Liver (tissue), 9 donors: ENCODE measurements around the gene GBA3. TPM values are rescaled to one million over a fixed set of nuclear protein-coding genes. Genes with fewer than 3 reads are reported as not detected.

Experiments used
- DNase-seq: peaks from one replicate; pipeline ENCODE4 v3.0.0-alpha.2; 2017; ENCODE audit warnings: low spot score
- H3K27ac ChIP-seq, 2 donors: one replicate each; pipeline ENCODE4 v1.7.0; 2013; ENCODE audit warnings: inconsistent platforms in 2 of 2, low read length in 2 of 2, control low read depth in 1 of 2, low read depth in 1 of 2, mild to moderate bottlenecking in 1 of 2
- H3K27me3 ChIP-seq, 4 donors: one replicate each; pipeline versions ENCODE4 v1.6.1 to v1.7.0; 2013; ENCODE audit warnings: low read length in 3 of 4, inconsistent platforms in 1 of 4, mild to moderate bottlenecking in 1 of 4, moderate library complexity in 1 of 4; ENCODE audit not compliant: control insufficient read depth in 4 of 4, insufficient read depth in 4 of 4
- H3K36me3 ChIP-seq, 4 donors: one replicate each; pipeline versions ENCODE4 v1.6.1 to v1.7.0; 2013; ENCODE audit warnings: low read length in 3 of 4, mild to moderate bottlenecking in 3 of 4, low read depth in 1 of 4, moderate library complexity in 1 of 4; ENCODE audit not compliant: control insufficient read depth in 4 of 4, insufficient read depth in 3 of 4
- H3K4me1 ChIP-seq, 4 donors: one replicate each; pipeline versions ENCODE4 v1.6.1 to v1.7.0; 2013; ENCODE audit warnings: low read length in 3 of 4, mild to moderate bottlenecking in 3 of 4, moderate library complexity in 1 of 4; ENCODE audit not compliant: control insufficient read depth in 4 of 4, insufficient read depth in 4 of 4
- H3K4me3 ChIP-seq, 3 donors: one replicate each; pipeline versions ENCODE4 v1.6.1 to v1.7.0; 2013; ENCODE audit warnings: low read length in 3 of 3, control low read depth in 1 of 3, low read depth in 1 of 3, mild to moderate bottlenecking in 1 of 3
- H3K9ac ChIP-seq, 2 donors: one replicate each; pipeline ENCODE4 v1.7.0; 2013; ENCODE audit warnings: low read length in 2 of 2, mild to moderate bottlenecking in 2 of 2, moderate library complexity in 2 of 2, control low read depth in 1 of 2, low read depth in 1 of 2
- H3K9me3 ChIP-seq, 4 donors: one replicate each; pipeline versions ENCODE4 v1.6.1 to v1.7.0; 2013; ENCODE audit warnings: low read length in 3 of 4; ENCODE audit not compliant: control insufficient read depth in 4 of 4
- EGR1 ChIP-seq, 2 donors: IDR thresholded peaks; 2 replicates each; pipeline ENCODE4 v1.6.1; 2016 to 2018; ENCODE audit warnings: antibody characterized with exemption in 2 of 2, low read depth in 2 of 2
- FOXA1 ChIP-seq: IDR thresholded peaks from 2 replicates; pipeline ENCODE4 v1.6.1; 2016; ENCODE audit warnings: antibody characterized with exemption
- FOXA2 ChIP-seq: IDR thresholded peaks from 2 replicates; pipeline ENCODE4 v1.6.1; 2016; ENCODE audit warnings: antibody characterized with exemption
- GABPA ChIP-seq, 2 donors: IDR thresholded peaks in 1 of 2; conservative IDR thresholded peaks in 1 of 2; 2 replicates each; pipeline ENCODE4 v1.6.1; 2016; ENCODE audit warnings: antibody characterized with exemption in 2 of 2, mild to moderate bottlenecking in 1 of 2, moderate library complexity in 1 of 2
- HNF4A ChIP-seq, 2 donors: conservative IDR thresholded peaks; 2 replicates each; pipeline ENCODE4 v1.6.1; 2016; ENCODE audit warnings: antibody characterized with exemption in 2 of 2, mild to moderate bottlenecking in 2 of 2
- HNF4G ChIP-seq: IDR thresholded peaks from 2 replicates; pipeline ENCODE4 v1.6.1; 2016; ENCODE audit warnings: antibody characterized with exemption
- JUND ChIP-seq, 2 donors: IDR thresholded peaks; 2 replicates each; pipeline ENCODE4 v1.6.1; 2016; ENCODE audit warnings: antibody characterized with exemption in 2 of 2
- NR2F2 ChIP-seq: IDR thresholded peaks from 2 replicates; pipeline ENCODE4 v1.6.1; 2016; ENCODE audit warnings: antibody characterized with exemption
- RAD21 ChIP-seq, 2 donors: IDR thresholded peaks; 2 replicates each; pipeline ENCODE4 v1.6.1; 2016; ENCODE audit warnings: antibody characterized with exemption in 2 of 2, mild to moderate bottlenecking in 2 of 2
- RXRA ChIP-seq, 2 donors: IDR thresholded peaks; 2 replicates each; pipeline ENCODE4 v1.6.1; 2017 to 2018; ENCODE audit warnings: antibody characterized with exemption in 2 of 2, mild to moderate bottlenecking in 1 of 2
- TAF1 ChIP-seq: conservative IDR thresholded peaks from 2 replicates; pipeline ENCODE4 v1.6.1; 2016; ENCODE audit warnings: antibody characterized with exemption, mild to moderate bottlenecking
- YY1 ChIP-seq: IDR thresholded peaks from 2 replicates; pipeline ENCODE4 v1.6.1; 2016; ENCODE audit warnings: antibody characterized with exemption, mild to moderate bottlenecking
- WGBS: extraction: QIAGEN DNeasy Blood & Tissue Kit; methylation state at CpG from one replicate; pipeline ENCODE4 v1.1.7; 2013; 5-methylcytosine and 5-hydroxymethylcytosine counted together
- polyA plus RNA-seq, 2 donors: library from polyadenylated mRNA; stranded (reverse) in 1 of 2; unstranded in 1 of 2; fragments of 200-250 nt in 1 of 2; fragments of >200 nt in 1 of 2; fragmentation: Nextera tagmentation in 1 of 2; extraction: Ambion mirVana in 1 of 2; gene quantifications; one replicate each; pipeline versions ENCODE4 v1.2.1 to v1.2.3, GENCODE V29; 2013 to 2015
- total RNA-seq, 2 donors: library from RNA; depleted of rRNA; stranded (reverse); fragments of >200 nt; gene quantifications; one replicate each; pipeline ENCODE4 v1.2.3, GENCODE V29; 2014
- TF ChIP-seq, protein P1 (sequence below): IDR thresholded peaks from 2 replicates; pipeline ENCODE4 v1.6.1; 2016; ENCODE audit warnings: antibody characterized with exemption
- TF ChIP-seq, protein P2 (sequence below): IDR thresholded peaks from 2 replicates; pipeline ENCODE4 v1.6.1; 2016; ENCODE audit warnings: antibody characterized with exemption, mild to moderate bottlenecking
- TF ChIP-seq, protein P3 (sequence below): IDR thresholded peaks from 2 replicates; pipeline ENCODE4 v1.6.1; 2016; ENCODE audit warnings: antibody characterized with exemption
- TF ChIP-seq, protein P4 (sequence below): fragments of 150-350 bp; IDR thresholded peaks from 2 replicates; pipeline ENCODE4 v1.5.1; 2017; ENCODE audit warnings: improper control_type of control experiment, low read depth, low read length; ENCODE audit not compliant: missing input control
- TF ChIP-seq, protein P5 (sequence below): IDR thresholded peaks from 2 replicates; pipeline ENCODE4 v1.6.1; 2016; ENCODE audit warnings: antibody characterized with exemption
- donor health status: healthy.
- donor health status: healthy.
- donor health status: healthy.
- donor health status: healthy.
- donor health status: healthy.

GBA3 gene
- total and polyA plus RNA-seq, 4 donors = 10.6 to 36.7 (median 18.9) TPM

DNA sequence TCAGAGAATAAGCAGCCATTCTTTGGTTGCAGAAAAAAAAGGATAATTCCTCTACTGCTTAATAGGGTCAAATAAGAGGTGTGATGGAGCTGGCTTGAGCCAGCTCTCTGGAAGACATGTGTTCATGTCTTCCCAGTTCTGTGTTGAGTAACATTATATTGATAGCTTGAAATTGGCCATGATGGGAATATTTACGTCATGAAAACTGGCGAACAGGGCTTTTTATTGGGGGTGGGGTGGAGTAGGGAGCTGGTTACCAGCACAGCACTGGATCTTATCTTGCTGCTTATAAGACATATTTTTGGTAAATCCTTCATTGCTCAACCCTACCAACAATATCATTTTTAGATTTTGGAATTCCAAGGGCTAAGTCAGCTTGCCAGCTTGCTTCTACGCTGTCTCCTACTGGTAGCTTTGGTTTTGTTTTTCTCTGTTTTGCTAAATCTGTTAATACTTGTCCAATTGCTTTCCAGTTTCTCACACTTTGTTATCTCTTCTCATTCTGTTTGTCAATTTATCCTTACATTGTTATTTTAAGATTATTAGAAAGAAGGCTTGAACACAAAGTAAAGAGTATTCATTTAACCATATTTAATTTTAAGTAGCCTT is 25.3 kb upstream of the GBA3 start:
- no peaks in the 10 kb centered on the region for H3K9me3 ChIP-seq
- H3K27ac ChIP-seq = no peak overlapping the region
- H3K27me3 ChIP-seq = no peaks in the 10 kb centered on the region
- 82% methylated on average over 3 of the region's 3 CpGs for WGBS
- TF ChIP-seq RXRA (IDR thresholded peaks at IDR 0.05) = no peak
- TF ChIP-seq, protein P1, sequence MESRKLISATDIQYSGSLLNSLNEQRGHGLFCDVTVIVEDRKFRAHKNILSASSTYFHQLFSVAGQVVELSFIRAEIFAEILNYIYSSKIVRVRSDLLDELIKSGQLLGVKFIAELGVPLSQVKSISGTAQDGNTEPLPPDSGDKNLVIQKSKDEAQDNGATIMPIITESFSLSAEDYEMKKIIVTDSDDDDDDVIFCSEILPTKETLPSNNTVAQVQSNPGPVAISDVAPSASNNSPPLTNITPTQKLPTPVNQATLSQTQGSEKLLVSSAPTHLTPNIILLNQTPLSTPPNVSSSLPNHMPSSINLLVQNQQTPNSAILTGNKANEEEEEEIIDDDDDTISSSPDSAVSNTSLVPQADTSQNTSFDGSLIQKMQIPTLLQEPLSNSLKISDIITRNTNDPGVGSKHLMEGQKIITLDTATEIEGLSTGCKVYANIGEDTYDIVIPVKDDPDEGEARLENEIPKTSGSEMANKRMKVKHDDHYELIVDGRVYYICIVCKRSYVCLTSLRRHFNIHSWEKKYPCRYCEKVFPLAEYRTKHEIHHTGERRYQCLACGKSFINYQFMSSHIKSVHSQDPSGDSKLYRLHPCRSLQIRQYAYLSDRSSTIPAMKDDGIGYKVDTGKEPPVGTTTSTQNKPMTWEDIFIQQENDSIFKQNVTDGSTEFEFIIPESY = no peak
- TF ChIP-seq NR2F2 = no peak
- TF ChIP-seq FOXA1 = no peak
- TF ChIP-seq EGR1 (IDR thresholded peaks at IDR 0.05; ENCODE audit: low read depth in 2 of 2) = no peak
- TF ChIP-seq, protein P2, sequence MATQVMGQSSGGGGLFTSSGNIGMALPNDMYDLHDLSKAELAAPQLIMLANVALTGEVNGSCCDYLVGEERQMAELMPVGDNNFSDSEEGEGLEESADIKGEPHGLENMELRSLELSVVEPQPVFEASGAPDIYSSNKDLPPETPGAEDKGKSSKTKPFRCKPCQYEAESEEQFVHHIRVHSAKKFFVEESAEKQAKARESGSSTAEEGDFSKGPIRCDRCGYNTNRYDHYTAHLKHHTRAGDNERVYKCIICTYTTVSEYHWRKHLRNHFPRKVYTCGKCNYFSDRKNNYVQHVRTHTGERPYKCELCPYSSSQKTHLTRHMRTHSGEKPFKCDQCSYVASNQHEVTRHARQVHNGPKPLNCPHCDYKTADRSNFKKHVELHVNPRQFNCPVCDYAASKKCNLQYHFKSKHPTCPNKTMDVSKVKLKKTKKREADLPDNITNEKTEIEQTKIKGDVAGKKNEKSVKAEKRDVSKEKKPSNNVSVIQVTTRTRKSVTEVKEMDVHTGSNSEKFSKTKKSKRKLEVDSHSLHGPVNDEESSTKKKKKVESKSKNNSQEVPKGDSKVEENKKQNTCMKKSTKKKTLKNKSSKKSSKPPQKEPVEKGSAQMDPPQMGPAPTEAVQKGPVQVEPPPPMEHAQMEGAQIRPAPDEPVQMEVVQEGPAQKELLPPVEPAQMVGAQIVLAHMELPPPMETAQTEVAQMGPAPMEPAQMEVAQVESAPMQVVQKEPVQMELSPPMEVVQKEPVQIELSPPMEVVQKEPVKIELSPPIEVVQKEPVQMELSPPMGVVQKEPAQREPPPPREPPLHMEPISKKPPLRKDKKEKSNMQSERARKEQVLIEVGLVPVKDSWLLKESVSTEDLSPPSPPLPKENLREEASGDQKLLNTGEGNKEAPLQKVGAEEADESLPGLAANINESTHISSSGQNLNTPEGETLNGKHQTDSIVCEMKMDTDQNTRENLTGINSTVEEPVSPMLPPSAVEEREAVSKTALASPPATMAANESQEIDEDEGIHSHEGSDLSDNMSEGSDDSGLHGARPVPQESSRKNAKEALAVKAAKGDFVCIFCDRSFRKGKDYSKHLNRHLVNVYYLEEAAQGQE = no peak
- no peak for TF ChIP-seq HNF4G
- no peak for TF ChIP-seq JUND (IDR thresholded peaks at IDR 0.05)
- TF ChIP-seq YY1 = no peak
- no peak for TF ChIP-seq GABPA (IDR thresholded peaks at IDR 0.05 in 1 of 2, conservative IDR thresholded peaks at IDR 0.05 in 1 of 2)
- no peak for TF ChIP-seq FOXA2
- no peak for TF ChIP-seq TAF1
- TF ChIP-seq RAD21 (IDR thresholded peaks at IDR 0.05) = no peak
- TF ChIP-seq, protein P3, sequence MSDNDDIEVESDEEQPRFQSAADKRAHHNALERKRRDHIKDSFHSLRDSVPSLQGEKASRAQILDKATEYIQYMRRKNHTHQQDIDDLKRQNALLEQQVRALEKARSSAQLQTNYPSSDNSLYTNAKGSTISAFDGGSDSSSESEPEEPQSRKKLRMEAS = no peak
- TF ChIP-seq, protein P4, sequence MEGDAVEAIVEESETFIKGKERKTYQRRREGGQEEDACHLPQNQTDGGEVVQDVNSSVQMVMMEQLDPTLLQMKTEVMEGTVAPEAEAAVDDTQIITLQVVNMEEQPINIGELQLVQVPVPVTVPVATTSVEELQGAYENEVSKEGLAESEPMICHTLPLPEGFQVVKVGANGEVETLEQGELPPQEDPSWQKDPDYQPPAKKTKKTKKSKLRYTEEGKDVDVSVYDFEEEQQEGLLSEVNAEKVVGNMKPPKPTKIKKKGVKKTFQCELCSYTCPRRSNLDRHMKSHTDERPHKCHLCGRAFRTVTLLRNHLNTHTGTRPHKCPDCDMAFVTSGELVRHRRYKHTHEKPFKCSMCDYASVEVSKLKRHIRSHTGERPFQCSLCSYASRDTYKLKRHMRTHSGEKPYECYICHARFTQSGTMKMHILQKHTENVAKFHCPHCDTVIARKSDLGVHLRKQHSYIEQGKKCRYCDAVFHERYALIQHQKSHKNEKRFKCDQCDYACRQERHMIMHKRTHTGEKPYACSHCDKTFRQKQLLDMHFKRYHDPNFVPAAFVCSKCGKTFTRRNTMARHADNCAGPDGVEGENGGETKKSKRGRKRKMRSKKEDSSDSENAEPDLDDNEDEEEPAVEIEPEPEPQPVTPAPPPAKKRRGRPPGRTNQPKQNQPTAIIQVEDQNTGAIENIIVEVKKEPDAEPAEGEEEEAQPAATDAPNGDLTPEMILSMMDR = no peak
- TF ChIP-seq, protein P5, sequence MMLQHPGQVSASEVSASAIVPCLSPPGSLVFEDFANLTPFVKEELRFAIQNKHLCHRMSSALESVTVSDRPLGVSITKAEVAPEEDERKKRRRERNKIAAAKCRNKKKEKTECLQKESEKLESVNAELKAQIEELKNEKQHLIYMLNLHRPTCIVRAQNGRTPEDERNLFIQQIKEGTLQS = no peak
- TF ChIP-seq HNF4A (conservative IDR thresholded peaks at IDR 0.05) = no peak
- no peak overlapping the region for H3K4me3 ChIP-seq
- DNase-seq = no peak
- peaks cover 0 to 5% (median 3%) of the 10 kb centered on the region in 4 donors for H3K4me1 ChIP-seq
- no peak overlapping the region for H3K9ac ChIP-seq
- H3K36me3 ChIP-seq = no peaks in the 10 kb centered on the region
